OCI-LY3 (cell line): Measurements from ENCODE around the gene TSPAN33.

ENCODE experiments used
- EZH2phosphoT487 ChIP-seq: fragments of 200-600 bp; shearing (Covaris generic); IDR thresholded peaks from 2 replicates; pipeline ENCODE4 v1.6.1; 2018; ENCODE audit warnings: antibody characterized with exemption, mixed run types, low read depth
- TF ChIP-seq, protein P1 (sequence below): fragments of 200-600, 300-600 bp; sonication (generic); IDR thresholded peaks from 2 replicates; pipeline ENCODE4 v1.5.1; 2014; ENCODE audit warnings: antibody characterized with exemption, low read length, low read depth

DNA sequence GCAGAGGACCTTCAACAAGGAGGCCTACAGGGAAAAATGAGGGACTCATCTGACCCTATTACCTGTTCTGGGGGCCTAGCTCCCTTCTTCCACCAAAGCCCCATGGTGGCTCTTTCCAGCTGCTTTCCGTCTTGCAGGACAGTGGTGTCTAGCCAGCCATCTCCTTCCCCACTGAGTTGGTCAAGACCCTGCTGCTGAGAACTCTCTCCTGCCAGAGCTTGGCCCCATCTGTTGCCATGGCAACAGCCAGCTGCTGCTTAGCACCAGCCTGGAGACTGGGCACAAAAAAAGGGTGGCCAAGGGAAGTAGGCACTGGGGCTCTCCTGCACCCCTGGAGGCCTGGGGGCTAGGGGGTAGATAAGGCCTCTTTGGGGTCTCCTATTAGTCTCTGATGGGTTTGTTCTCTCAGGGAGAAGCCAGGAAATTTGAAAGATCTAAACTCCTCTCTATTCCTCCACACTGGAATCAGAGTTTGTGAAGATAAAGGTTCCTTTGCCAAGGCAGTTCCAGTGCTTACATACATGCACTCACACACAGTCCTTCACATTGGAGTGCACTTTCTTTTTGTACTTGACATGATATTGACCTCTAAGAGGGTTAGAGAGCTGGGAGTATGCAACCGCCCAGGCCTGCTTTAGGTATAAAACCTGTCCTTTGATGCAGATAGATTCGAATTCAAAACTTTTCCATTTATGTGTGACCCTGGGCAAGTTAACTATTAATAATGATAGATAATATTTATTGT is 15.8 kb downstream of the TSPAN33 start:
- TF ChIP-seq, protein P1, sequence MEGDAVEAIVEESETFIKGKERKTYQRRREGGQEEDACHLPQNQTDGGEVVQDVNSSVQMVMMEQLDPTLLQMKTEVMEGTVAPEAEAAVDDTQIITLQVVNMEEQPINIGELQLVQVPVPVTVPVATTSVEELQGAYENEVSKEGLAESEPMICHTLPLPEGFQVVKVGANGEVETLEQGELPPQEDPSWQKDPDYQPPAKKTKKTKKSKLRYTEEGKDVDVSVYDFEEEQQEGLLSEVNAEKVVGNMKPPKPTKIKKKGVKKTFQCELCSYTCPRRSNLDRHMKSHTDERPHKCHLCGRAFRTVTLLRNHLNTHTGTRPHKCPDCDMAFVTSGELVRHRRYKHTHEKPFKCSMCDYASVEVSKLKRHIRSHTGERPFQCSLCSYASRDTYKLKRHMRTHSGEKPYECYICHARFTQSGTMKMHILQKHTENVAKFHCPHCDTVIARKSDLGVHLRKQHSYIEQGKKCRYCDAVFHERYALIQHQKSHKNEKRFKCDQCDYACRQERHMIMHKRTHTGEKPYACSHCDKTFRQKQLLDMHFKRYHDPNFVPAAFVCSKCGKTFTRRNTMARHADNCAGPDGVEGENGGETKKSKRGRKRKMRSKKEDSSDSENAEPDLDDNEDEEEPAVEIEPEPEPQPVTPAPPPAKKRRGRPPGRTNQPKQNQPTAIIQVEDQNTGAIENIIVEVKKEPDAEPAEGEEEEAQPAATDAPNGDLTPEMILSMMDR, result no peak
- no peak for TF ChIP-seq EZH2phosphoT487
